ENCODE results near the gene CDKL4.
"Not testable (repeated sequence)": the region's sequence is repeated elsewhere in the genome, so short reads cannot be mapped to it uniquely, and the experiment has no call there.

CDKL4 gene

DNA sequence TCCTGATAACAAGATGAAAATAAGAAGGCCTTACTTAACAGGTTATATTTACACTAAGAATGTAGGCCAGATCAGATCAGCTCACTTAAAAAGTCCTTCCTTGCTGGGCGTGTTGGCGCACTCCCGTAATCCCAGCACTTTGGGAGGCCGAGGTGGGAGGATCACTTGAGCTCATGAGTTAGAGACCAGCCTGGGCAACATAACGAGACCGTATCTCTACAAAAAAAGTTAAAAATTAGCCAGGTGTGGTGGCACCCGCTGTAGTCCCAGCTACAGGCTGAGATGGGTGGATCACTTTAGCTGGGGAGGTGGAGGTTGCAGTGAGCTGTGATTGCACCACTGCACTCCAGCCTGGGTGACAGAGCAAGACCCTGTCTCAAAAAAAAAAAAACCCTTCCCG is 69.7 kb downstream of the CDKL4 start:
- Histone ChIP-seq H3K9me3 (ENCODE audit: insufficient read depth, low read length) (no peaks in the 10 kb centered on the region), H3K36me3 (replicated peaks; ENCODE audit: low read depth, low read length) (no peaks in the 10 kb centered on the region), H3K27ac (ENCODE audit: low read length) (no peak overlapping the region), H3K9ac (ENCODE audit: low read length) (no peak overlapping the region), H3K79me2 (ENCODE audit: low read length) (no peaks in the 10 kb centered on the region), H2AFZ (ENCODE audit: low read depth, low read length) (no peak overlapping the region), H3K4me1 (ENCODE audit: low read length) (no peaks in the 10 kb centered on the region), H4K20me1 (ENCODE audit: insufficient read depth, low read length) (no peaks in the 10 kb centered on the region), H3K27me3 (ENCODE audit: low read depth, low read length) (no peaks in the 10 kb centered on the region), H3K4me2 (ENCODE audit: low read length) (no peak overlapping the region), H3K4me3 (ENCODE audit: low read length) (no peak overlapping the region)
- no peak for TF ChIP-seq EZH2phosphoT487 (IDR thresholded peaks at IDR 0.05; ENCODE audit: low read depth)
- TF ChIP-seq, protein P1, sequence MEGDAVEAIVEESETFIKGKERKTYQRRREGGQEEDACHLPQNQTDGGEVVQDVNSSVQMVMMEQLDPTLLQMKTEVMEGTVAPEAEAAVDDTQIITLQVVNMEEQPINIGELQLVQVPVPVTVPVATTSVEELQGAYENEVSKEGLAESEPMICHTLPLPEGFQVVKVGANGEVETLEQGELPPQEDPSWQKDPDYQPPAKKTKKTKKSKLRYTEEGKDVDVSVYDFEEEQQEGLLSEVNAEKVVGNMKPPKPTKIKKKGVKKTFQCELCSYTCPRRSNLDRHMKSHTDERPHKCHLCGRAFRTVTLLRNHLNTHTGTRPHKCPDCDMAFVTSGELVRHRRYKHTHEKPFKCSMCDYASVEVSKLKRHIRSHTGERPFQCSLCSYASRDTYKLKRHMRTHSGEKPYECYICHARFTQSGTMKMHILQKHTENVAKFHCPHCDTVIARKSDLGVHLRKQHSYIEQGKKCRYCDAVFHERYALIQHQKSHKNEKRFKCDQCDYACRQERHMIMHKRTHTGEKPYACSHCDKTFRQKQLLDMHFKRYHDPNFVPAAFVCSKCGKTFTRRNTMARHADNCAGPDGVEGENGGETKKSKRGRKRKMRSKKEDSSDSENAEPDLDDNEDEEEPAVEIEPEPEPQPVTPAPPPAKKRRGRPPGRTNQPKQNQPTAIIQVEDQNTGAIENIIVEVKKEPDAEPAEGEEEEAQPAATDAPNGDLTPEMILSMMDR (IDR thresholded peaks at IDR 0.05; ENCODE audit: low read depth, low read length), result no peak

DNA sequence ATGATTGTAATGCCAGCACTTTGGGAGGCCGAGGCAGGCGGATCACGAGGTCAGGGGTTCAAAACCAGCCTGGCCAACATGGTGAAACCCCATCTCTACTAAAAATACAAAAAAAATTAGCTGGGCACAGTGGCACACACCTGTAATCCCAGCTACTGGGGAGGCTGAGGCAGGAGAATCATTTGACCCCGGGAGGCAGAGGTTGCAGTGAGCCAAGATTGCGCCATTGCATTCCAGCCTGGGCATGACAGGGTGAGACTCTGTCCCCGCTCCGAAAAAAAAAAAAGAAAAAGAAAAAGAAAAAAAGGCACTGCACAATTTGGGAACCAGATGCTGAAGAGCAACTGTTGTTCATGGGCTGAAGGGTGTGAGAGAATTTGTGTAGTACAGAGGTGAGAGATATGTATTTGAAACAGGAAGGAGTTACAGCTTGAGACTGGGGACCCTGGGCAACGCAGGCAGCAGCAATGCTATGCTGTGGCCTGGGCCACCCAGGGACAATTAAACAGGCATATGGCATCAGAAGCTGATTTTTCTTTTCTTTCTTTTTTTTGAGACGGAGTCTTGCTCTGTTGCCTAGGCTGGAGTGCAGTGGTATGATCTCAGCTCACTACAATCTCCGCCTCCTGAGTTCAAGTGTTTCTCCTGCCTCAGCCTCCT is 71.6 kb downstream of the CDKL4 start:
- H2AFZ ChIP-seq (ENCODE audit: low read depth, low read length); H3K9ac ChIP-seq (ENCODE audit: low read length): not testable (repeated sequence)

GRCh38 chr2:39171621-39172020 is 72.1 kb downstream of the CDKL4 start:
- no peak overlapping the region for H3K4me3 ChIP-seq (ENCODE audit: low read length)
- no peaks in the 10 kb centered on the region for H3K27me3 ChIP-seq (ENCODE audit: low read depth, low read length)
- no peaks in the 10 kb centered on the region for H3K79me2 ChIP-seq (ENCODE audit: low read length)
- H3K9ac ChIP-seq (ENCODE audit: low read length), result no peak overlapping the region
- H3K4me2 ChIP-seq (ENCODE audit: low read length), result no peak overlapping the region
- no peaks in the 10 kb centered on the region for H3K9me3 ChIP-seq (ENCODE audit: insufficient read depth, low read length)
- H3K36me3 ChIP-seq (replicated peaks; ENCODE audit: low read depth, low read length), result no peaks in the 10 kb centered on the region
- H3K27ac ChIP-seq (ENCODE audit: low read length), result no peak overlapping the region
- H3K4me1 ChIP-seq (ENCODE audit: low read length), result no peaks in the 10 kb centered on the region
- TF ChIP-seq EZH2phosphoT487 (IDR thresholded peaks at IDR 0.05; ENCODE audit: low read depth), result no peak
- TF ChIP-seq, protein P1 (IDR thresholded peaks at IDR 0.05; ENCODE audit: low read depth, low read length), result no peak
- no peaks in the 10 kb centered on the region for H4K20me1 ChIP-seq (ENCODE audit: insufficient read depth, low read length)
- no peak overlapping the region for H2AFZ ChIP-seq (ENCODE audit: low read depth, low read length)

More for the DNA sequence above, 71.6 kb downstream of the CDKL4 start:
- not testable (repeated sequence) for H3K36me3 ChIP-seq (replicated peaks; ENCODE audit: low read depth, low read length); H4K20me1 ChIP-seq (ENCODE audit: insufficient read depth, low read length); H3K27me3 ChIP-seq (ENCODE audit: low read depth, low read length); H3K4me2 ChIP-seq (ENCODE audit: low read length); H3K79me2 ChIP-seq (ENCODE audit: low read length); H3K4me3 ChIP-seq (ENCODE audit: low read length); H3K9me3 ChIP-seq (ENCODE audit: insufficient read depth, low read length); H3K4me1 ChIP-seq (ENCODE audit: low read length); H3K27ac ChIP-seq (ENCODE audit: low read length)

DNA sequence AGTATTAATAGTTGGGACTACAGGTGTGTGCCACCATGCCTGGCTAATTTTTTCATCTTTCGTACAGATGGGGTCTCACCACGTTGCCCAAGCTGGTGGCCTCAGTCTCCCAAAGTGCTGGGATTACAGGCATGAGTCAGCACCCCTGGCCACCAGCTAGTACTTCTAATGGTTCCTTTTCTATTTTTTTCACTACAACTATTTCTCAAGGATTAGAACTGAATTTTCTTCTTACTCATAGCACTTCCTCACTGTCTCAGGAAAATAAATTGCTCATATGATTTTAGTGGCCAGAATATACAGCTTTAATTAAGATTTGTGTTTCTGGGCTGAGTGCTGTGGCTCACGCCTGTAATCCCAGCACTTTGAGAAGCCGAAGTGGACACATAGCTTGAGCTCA is 79.7 kb downstream of the CDKL4 start:
- H3K27me3 ChIP-seq (ENCODE audit: low read depth, low read length), result no peaks in the 10 kb centered on the region
- no peak for TF ChIP-seq EZH2phosphoT487 (IDR thresholded peaks at IDR 0.05; ENCODE audit: low read depth)
- TF ChIP-seq, protein P1 (IDR thresholded peaks at IDR 0.05; ENCODE audit: low read depth, low read length), result no peak
- no peak overlapping the region for H3K4me2 ChIP-seq (ENCODE audit: low read length)
- no peaks in the 10 kb centered on the region for H3K79me2 ChIP-seq (ENCODE audit: low read length)
- no peaks in the 10 kb centered on the region for H3K4me1 ChIP-seq (ENCODE audit: low read length)
- no peaks in the 10 kb centered on the region for H3K36me3 ChIP-seq (replicated peaks; ENCODE audit: low read depth, low read length)
- H2AFZ ChIP-seq (ENCODE audit: low read depth, low read length), result no peak overlapping the region
- H3K4me3 ChIP-seq (ENCODE audit: low read length), result no peak overlapping the region
- no peak overlapping the region for H3K27ac ChIP-seq (ENCODE audit: low read length)
- no peak overlapping the region for H3K9ac ChIP-seq (ENCODE audit: low read length)
- no peaks in the 10 kb centered on the region for H3K9me3 ChIP-seq (ENCODE audit: insufficient read depth, low read length)
- H4K20me1 ChIP-seq (ENCODE audit: insufficient read depth, low read length), result no peaks in the 10 kb centered on the region
